ENCODE measurements around the gene CUX1.

CUX1 gene

DNA sequence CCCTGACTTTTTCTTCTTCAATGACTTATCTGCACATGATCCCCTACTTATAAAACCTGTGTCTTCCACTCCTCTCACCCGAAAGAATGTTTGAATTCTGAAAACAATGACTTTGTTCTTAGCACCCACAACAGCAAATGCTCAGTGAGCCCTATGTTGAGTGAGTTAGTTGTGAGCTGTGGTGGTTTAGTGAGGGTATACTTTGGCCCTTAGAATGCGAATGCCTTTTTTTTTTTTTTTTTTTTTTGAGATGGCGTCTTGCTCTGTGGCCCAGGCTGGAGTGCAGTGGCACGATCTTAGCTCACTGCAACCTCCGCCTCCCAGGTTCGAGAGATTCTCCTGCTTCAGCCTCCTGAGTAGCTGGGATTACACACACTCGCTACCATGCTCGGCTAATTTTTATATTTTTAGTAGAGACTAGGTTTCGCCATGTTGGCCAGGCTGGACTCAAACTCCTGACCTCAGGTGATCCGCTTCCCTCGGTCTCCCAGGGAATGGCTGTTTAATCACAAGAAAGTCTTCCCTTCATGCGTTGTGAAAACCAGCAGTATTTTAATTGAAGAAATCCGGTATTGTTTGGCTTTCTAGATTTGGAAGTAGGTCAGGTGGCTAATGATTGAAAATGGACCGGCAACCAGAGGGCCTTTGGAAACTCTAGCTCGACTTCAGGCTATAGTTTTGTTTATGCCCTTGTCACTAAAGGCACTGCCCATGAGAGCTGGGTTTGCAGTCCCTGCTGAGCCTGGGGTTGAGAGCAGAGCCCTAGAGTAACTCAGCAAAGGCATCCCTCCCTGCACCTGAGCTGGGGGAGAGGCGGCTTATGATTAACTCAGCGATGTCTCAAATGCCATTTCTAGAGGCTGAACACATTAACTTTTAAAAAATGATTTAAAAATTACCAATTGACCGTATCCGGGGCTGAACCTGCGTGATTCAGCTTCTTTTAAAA, 41.3 kb downstream of the CUX1 start:
- no peak for TF ChIP-seq ZNF19 (tag by site-specific recombination; IDR thresholded peaks at IDR 0.05; ENCODE audit: low read depth)
- no peak for TF ChIP-seq ZNF529 (tag by site-specific recombination; IDR thresholded peaks at IDR 0.05; ENCODE audit: insufficient replicate concordance)
- TF ChIP-seq ZNF266 (tag by site-specific recombination; IDR thresholded peaks at IDR 0.05; ENCODE audit: low read depth), result no peak
- TF ChIP-seq ZNF664 (tag by site-specific recombination; IDR thresholded peaks at IDR 0.05), result peak; percentile 51; the same call in 1 of the 2 replicates
- TF ChIP-seq MEIS1 (CRISPR knock-in tag; IDR thresholded peaks at IDR 0.05; ENCODE audit: borderline replicate concordance), result no peak
- no peak for TF ChIP-seq ZNF514 (tag by site-specific recombination; IDR thresholded peaks at IDR 0.05)
- no peak for TF ChIP-seq ZXDB (tag by site-specific recombination; IDR thresholded peaks at IDR 0.05)
- Histone ChIP-seq H3K36me3 (ENCODE audit: control insufficient read depth in 2 of 2, insufficient read depth in 1 of 2, low read length in 2 of 2) (no peaks in the 10 kb centered on the region), H3K9me3 (ENCODE audit: control insufficient read depth, insufficient read depth, low read depth, low read length) (no peaks in the 10 kb centered on the region), H3K27ac (ENCODE audit: extremely low read depth, low read depth, low read length) (no peak overlapping the region), H3K4me1 (ENCODE audit: control insufficient read depth, insufficient read depth, low read length) (peaks cover 10% of the 10 kb centered on the region), H3K4me3 (ENCODE audit: low read depth, low read length) (no peak overlapping the region)
- ChIA-PET CTCF (interaction anchor here (0.8 to 1.0 kb wide), 3 partner anchors 69 to 178 kb away, joined by 3 to 5 read pairs (median 3); no protein-coding TSS in a partner anchor), POLR2A (no interaction called here)

DNA sequence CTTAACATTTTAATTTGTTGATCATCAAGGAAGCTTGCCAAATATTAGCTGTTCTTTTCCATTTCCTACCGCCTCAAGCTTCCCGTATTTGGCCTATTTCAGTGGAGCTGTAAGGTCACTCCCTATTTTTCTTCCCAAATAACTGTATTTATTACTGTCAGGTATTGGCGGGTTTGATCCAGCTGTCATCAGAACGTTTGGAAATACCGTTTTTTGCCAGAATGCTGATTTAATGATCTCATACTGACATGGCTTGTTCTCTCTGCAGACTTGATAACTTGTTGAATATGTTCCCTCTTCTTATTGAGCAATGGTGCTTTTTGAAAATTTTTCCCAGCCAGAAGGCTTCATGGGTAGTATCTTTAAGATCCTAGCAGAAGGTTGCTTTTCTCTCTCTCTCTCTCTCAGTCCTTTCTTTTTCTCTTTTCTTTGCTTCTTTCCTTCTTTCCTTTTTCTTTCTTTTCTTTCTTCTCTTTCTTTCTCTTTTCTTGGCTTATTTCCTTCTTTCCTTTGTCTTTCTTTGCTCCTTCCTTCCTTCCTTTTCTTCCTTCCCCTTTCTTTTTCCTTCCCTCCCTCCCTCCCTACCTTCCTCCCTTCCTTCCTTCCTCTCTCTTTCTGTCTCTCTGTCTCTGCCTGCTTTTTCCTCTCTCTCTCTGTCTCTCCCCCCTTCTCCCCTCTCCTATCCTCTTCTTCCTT, 42.1 kb downstream of the CUX1 start:
- CTCF ChIA-PET, result interaction anchor here (0.8 kb wide), 1 partner anchor 171 kb away, joined by 5 read pairs; no protein-coding TSS in a partner anchor
- Histone ChIP-seq H3K4me1 (ENCODE audit: control insufficient read depth, insufficient read depth, low read length) (peaks cover 10% of the 10 kb centered on the region), H3K4me3 (ENCODE audit: low read depth, low read length) (no peak overlapping the region), H3K36me3 (ENCODE audit: control insufficient read depth in 2 of 2, insufficient read depth in 1 of 2, low read length in 2 of 2) (no peaks in the 10 kb centered on the region; a peak in 1 of 3 replicates), H3K27ac (ENCODE audit: extremely low read depth, low read depth, low read length) (no peak overlapping the region), H3K9me3 (ENCODE audit: control insufficient read depth, insufficient read depth, low read depth, low read length) (no peaks in the 10 kb centered on the region)
- TF ChIP-seq PRDM4 (tag by site-specific recombination; IDR thresholded peaks at IDR 0.05) (no peak), SETDB1 (IDR thresholded peaks at IDR 0.05; ENCODE audit: insufficient read length, low read length) (no peak), ZNF660 (tag by site-specific recombination; IDR thresholded peaks at IDR 0.05) (no peak), SCRT1 (tag by site-specific recombination; IDR thresholded peaks at IDR 0.05; ENCODE audit: borderline replicate concordance) (peak; percentile 94), ZNF18 (tag by site-specific recombination; IDR thresholded peaks at IDR 0.05) (no peak), YY2 (tag by site-specific recombination; IDR thresholded peaks at IDR 0.05) (no peak), ZNF157 (tag by site-specific recombination; IDR thresholded peaks at IDR 0.05) (no peak), PRDM1 (tag by site-specific recombination; IDR thresholded peaks at IDR 0.05) (peak; percentile 81), ZNF654 (tag by site-specific recombination; IDR thresholded peaks at IDR 0.05; ENCODE audit: low read depth) (no peak), ZNF473 (tag by site-specific recombination; IDR thresholded peaks at IDR 0.05) (no peak), SCRT2 (tag by site-specific recombination; IDR thresholded peaks at IDR 0.05) (peak; percentile 98), ZNF366 (tag by site-specific recombination; conservative IDR thresholded peaks at IDR 0.05) (peak; percentile 94)
- POLR2A ChIA-PET, result no interaction called here
